IMR-90 (cell line): ENCODE results near the gene TSHZ1. TPM values are rescaled to one million over a fixed set of nuclear protein-coding genes. Genes with fewer than 3 reads are reported as not detected.

Experiments used
- ATAC-seq: fragments of 200-7000 bp; cut with Tn5 transposase; 2 replicates; pipeline ENCODE4 v1.9.1; 2020; ENCODE audit warnings: low read depth, mild to moderate bottlenecking, moderate library complexity
- BruUV-seq: library from RNA; stranded (reverse); fragments of 400-500 nt; replicated peaks from 2 replicates; lab custom pipeline; 2021; lab: Mats Ljungman, UMichigan
- CTCF ChIA-PET: fragments of 300-600 bp; formaldehyde crosslinking; extraction: SDS; loops from one replicate; lab custom pipeline; 2021; ENCODE audit warnings: antibody characterized with exemption; lab: Yijun Ruan, JAX
- POLR2A ChIA-PET: fragments of 300-600 bp; sonication (Branson Sonifier 250); formaldehyde crosslinking; loops from one replicate; lab custom pipeline; 2022; ENCODE audit warnings: antibody characterized with exemption; ENCODE audit not compliant: unreplicated experiment; lab: Charles Lee
- DNase-seq: peaks from one replicate; pipeline ENCODE4 v3.0.0; 2013
- H2AFZ ChIP-seq: replicated peaks from 2 replicates; pipeline ENCODE3; 2013; ENCODE audit warnings: low read length, mild to moderate bottlenecking; ENCODE audit not compliant: poor library complexity
- H2AK5ac ChIP-seq: 2 replicates; pipeline ENCODE4 v1.6.1; 2013; ENCODE audit warnings: low read depth, low read length, inconsistent platforms
- H2AK9ac ChIP-seq: replicated peaks from 2 replicates; pipeline ENCODE3; 2013; ENCODE audit warnings: mild to moderate bottlenecking, low read depth, low read length, moderate library complexity; ENCODE audit not compliant: poor library complexity
- H2BK120ac ChIP-seq: 2 replicates; pipeline ENCODE4 v1.6.1; 2013; ENCODE audit warnings: low read depth, low read length, inconsistent platforms
- H2BK15ac ChIP-seq: 3 replicates; pipeline ENCODE4 v1.6.1; 2013; ENCODE audit warnings: low read depth, low read length, inconsistent platforms
- H2BK20ac ChIP-seq: 2 replicates; pipeline ENCODE4 v1.6.1; 2013; ENCODE audit warnings: low read depth, mild to moderate bottlenecking, inconsistent platforms, low read length, moderate library complexity
- H2BK5ac ChIP-seq: 2 replicates; pipeline ENCODE4 v1.6.1; 2013; ENCODE audit warnings: mild to moderate bottlenecking, low read depth, low read length, inconsistent platforms; ENCODE audit not compliant: poor library complexity, severe bottlenecking
- H3K14ac ChIP-seq: replicated peaks from 2 replicates; pipeline ENCODE4 v1.6.1; 2013; ENCODE audit warnings: low read depth, low read length, inconsistent platforms
- H3K18ac ChIP-seq: 2 replicates; pipeline ENCODE4 v1.6.1; 2013; ENCODE audit warnings: low read depth, low read length, control low read depth
- H3K23ac ChIP-seq: 2 replicates; pipeline ENCODE4 v1.6.1; 2013; ENCODE audit warnings: low read depth, low read length, inconsistent platforms
- H3K27ac ChIP-seq: 2 replicates; pipeline ENCODE4 v1.5.1; 2013; ENCODE audit warnings: mild to moderate bottlenecking, control low read depth, low read length; ENCODE audit not compliant: insufficient read depth
- H3K27me3 ChIP-seq: 2 replicates; pipeline ENCODE4 v1.6.1; 2013; ENCODE audit warnings: low read length; ENCODE audit not compliant: control insufficient read depth, insufficient read depth
- H3K36me3 ChIP-seq: 2 replicates; pipeline ENCODE4 v1.6.1; 2013; ENCODE audit warnings: low read length, mixed read lengths; ENCODE audit not compliant: control insufficient read depth, insufficient read depth
- H3K4ac ChIP-seq: 2 replicates; pipeline ENCODE4 v1.6.1; 2013; ENCODE audit warnings: low read depth, low read length, inconsistent platforms
- H3K4me1 ChIP-seq: 2 replicates; pipeline ENCODE4 v1.6.1; 2013; ENCODE audit warnings: low read length, mixed read lengths; ENCODE audit not compliant: control insufficient read depth, insufficient read depth
- H3K4me2 ChIP-seq: 2 replicates; pipeline ENCODE4 v1.6.1; 2013; ENCODE audit warnings: low read depth, mild to moderate bottlenecking, control low read depth, low read length, moderate library complexity
- H3K4me3 ChIP-seq: 2 replicates; pipeline ENCODE4 v1.5.1; 2013; ENCODE audit warnings: low read depth, mild to moderate bottlenecking, control low read depth, low read length, moderate library complexity; ENCODE audit not compliant: insufficient read depth
- H3K56ac ChIP-seq: 2 replicates; pipeline ENCODE4 v1.6.1; 2013; ENCODE audit warnings: low read length, inconsistent platforms; ENCODE audit not compliant: insufficient read depth; ENCODE audit errors: extremely low read depth
- H3K79me1 ChIP-seq, 2 experiments: 2 replicates each; pipeline ENCODE4 v1.6.1; 2013; ENCODE audit warnings: low read length in 2 of 2, inconsistent platforms in 1 of 2, low read depth in 1 of 2
- H3K9ac ChIP-seq: 2 replicates; pipeline ENCODE4 v1.6.1; 2013; ENCODE audit warnings: low read depth, low read length, control low read depth
- H3K9me1 ChIP-seq: 2 replicates; pipeline ENCODE4 v1.6.1; 2013; ENCODE audit warnings: low read length, inconsistent platforms; ENCODE audit not compliant: insufficient read depth
- H3K9me3 ChIP-seq: 2 replicates; pipeline ENCODE4 v1.6.1; 2013; ENCODE audit warnings: low read length; ENCODE audit not compliant: control insufficient read depth, insufficient read depth
- H4K20me1 ChIP-seq: 2 replicates; pipeline ENCODE4 v1.6.1; 2013; ENCODE audit warnings: low read length, inconsistent platforms; ENCODE audit not compliant: insufficient read depth
- H4K5ac ChIP-seq: 2 replicates; pipeline ENCODE4 v1.6.1; 2013; ENCODE audit warnings: mild to moderate bottlenecking, low read depth, low read length, control low read depth
- H4K8ac ChIP-seq, 2 experiments: 2 replicates each; pipeline ENCODE4 v1.6.1; 2013; ENCODE audit warnings: low read depth in 2 of 2, low read length in 2 of 2, control low read depth in 1 of 2, inconsistent platforms in 1 of 2
- H4K91ac ChIP-seq: 2 replicates; pipeline ENCODE4 v1.6.1; 2013; ENCODE audit warnings: low read depth, low read length, inconsistent platforms; ENCODE audit not compliant: insufficient read depth
- CTCF ChIP-seq: conservative IDR thresholded peaks from 2 replicates; pipeline ENCODE4 v1.5.1; 2012; ENCODE audit warnings: mild to moderate bottlenecking, low read depth, low read length, improper control_type of control experiment
- ELK1 ChIP-seq: fragments of 150-350 bp; IDR thresholded peaks from 2 replicates; pipeline ENCODE4 v1.6.1; 2016; ENCODE audit warnings: low read depth, mild to moderate bottlenecking, low read length, moderate library complexity, borderline replicate concordance
- USF2 ChIP-seq: fragments of 150-350 bp; IDR thresholded peaks from 2 replicates; pipeline ENCODE4 v1.6.1; 2017; ENCODE audit warnings: mild to moderate bottlenecking, antibody characterized with exemption, low read length, low read depth
- WGBS, 2 experiments: methylation state at CpG; one replicate each; pipeline versions ENCODE4 v1.1.5 to v1.1.7; 2013; ENCODE audit warnings: missing lambda C conversion rate in 2 of 2; ENCODE audit not compliant: insufficient read length in 1 of 2; ENCODE audit errors: extremely low coverage in 2 of 2; 5-methylcytosine and 5-hydroxymethylcytosine counted together
- dilution Hi-C: fragments of 300-500 bp; cut with HindIII; formaldehyde crosslinking; loops from one replicate; pipeline ENCODE4 v1.14.3; 2018; ENCODE audit warnings: low sequenced_read_pairs; ENCODE audit not compliant: unreplicated experiment
- in situ Hi-C: fragments of 300-500 bp; cut with MboI; formaldehyde crosslinking; loops from 3 replicates; pipeline ENCODE4 v1.14.3; 2019; ENCODE audit warnings: low sequenced_read_pairs, inconsistent platforms, mixed read lengths
- intact Hi-C: fragments of 100-400 bp; cut with micrococcal nuclease; formaldehyde crosslinking; loops from 2 replicates; pipeline ENCODE4 v1.10.0; 2022
- polyA plus RNA-seq, 3 experiments: library from polyadenylated mRNA; depleted of rRNA; stranded (reverse); fragments of >200 nt; gene quantifications; 2 replicates each; pipeline ENCODE4 v1.2.3, GENCODE V29; 2012; ENCODE audit warnings: low replicate concordance in 1 of 3
- total RNA-seq: library from RNA; depleted of rRNA; stranded (reverse); fragments of >200 nt; gene quantifications from 2 replicates; pipeline ENCODE4 v1.2.3, GENCODE V29; 2012

Gene TSHZ1
- total and polyA plus RNA-seq, 2 of the 4 experiments (the other 2 are of a cell fraction) = 7.1 to 10.0 TPM

GRCh38 chr18:75314117-75314516 lies 103.5 kb downstream of the TSHZ1 start:
- Histone ChIP-seq H2BK20ac (no peak overlapping the region), H3K9ac (no peak overlapping the region), H3K56ac (no peak overlapping the region), H2BK15ac (no peak overlapping the region), H3K14ac (no peak overlapping the region), H3K27ac (no peak overlapping the region), H3K18ac (no peak overlapping the region), H2BK5ac (no peak overlapping the region), H3K23ac (no peak overlapping the region), H3K27me3 (peaks cover 5% of the 10 kb centered on the region), H3K36me3 (no peaks in the 10 kb centered on the region), H2AK5ac (no peak overlapping the region), H4K91ac (no peak overlapping the region), H3K4me2 (peak overlapping the region; percentile 19; the same call in 1 of the 2 replicates), H3K4ac (no peak overlapping the region), H4K8ac (no peak overlapping the region), H2BK120ac (no peak overlapping the region), H3K4me3 (no peak overlapping the region), H2AK9ac (no peak overlapping the region), H3K79me1 (no peaks in the 10 kb centered on the region), H2AFZ (no peak overlapping the region), H4K5ac (no peak overlapping the region), H3K9me1 (no peaks in the 10 kb centered on the region), H3K9me3 (no peaks in the 10 kb centered on the region), H4K20me1 (no peaks in the 10 kb centered on the region), H3K4me1 (no peaks in the 10 kb centered on the region)
- POLR2A ChIA-PET = no interaction called here
- in situ Hi-C loops = no loop called here
- no TSS peak for BruUV-seq
- WGBS, 2 experiments = no CpG with 5 or more reads among the region's 5 CpGs
- ATAC-seq (no peak), DNase-seq (no peak)
- CTCF ChIA-PET = no interaction called here
- intact Hi-C loops = no loop called here
- 0 out of 2 replicates have a peak, but pooled peaks have one; percentile 11 for TF ChIP-seq CTCF
- TF ChIP-seq USF2 = no peak
- TF ChIP-seq ELK1 = no peak
- dilution Hi-C loops = no loop called here
